ENCODE data around the gene THSD7A.

GRCh38 chr7:11428877-11429581 is 403.0 kb downstream of the THSD7A start:
- TF ChIP-seq POLR2A (IDR thresholded peaks at IDR 0.05) = no peak
- no peak for TF ChIP-seq CTCF (IDR thresholded peaks at IDR 0.05)

Measured in breast epithelium (tissue), 3 donors.